CD8-positive, alpha-beta memory T cell (primary cell): ENCODE data around the gene CACNA1S. TPM values are rescaled to one million over a fixed set of nuclear protein-coding genes. Genes with fewer than 3 reads are reported as not detected.

Experiments
- CTCF ChIA-PET: fragments of 350-600 bp; sonication (Branson Sonifier 250); formaldehyde crosslinking; loops from one replicate; lab custom pipeline; 2021; ENCODE audit warnings: antibody characterized with exemption; lab: Charles Lee
- POLR2A ChIA-PET: fragments of 350-600 bp; sonication (Branson Sonifier 250); formaldehyde crosslinking; loops from one replicate; lab custom pipeline; 2021; ENCODE audit warnings: antibody characterized with exemption; lab: Charles Lee
- DNase-seq, 5 donors: peaks; one replicate each; pipeline versions ENCODE4 v3.0.0 to v3.0.0-alpha.2; 2020 to 2022; ENCODE audit warnings: mixed read lengths in 1 of 5
- H3K27ac ChIP-seq: one replicate; pipeline ENCODE4 v1.7.0; 2013; ENCODE audit warnings: low read depth, mild to moderate bottlenecking, low read length, moderate library complexity
- H3K27me3 ChIP-seq: 2 replicates; pipeline ENCODE4 v1.7.0; 2013; ENCODE audit warnings: low read length, mild to moderate bottlenecking; ENCODE audit not compliant: insufficient read depth, poor library complexity, severe bottlenecking
- H3K36me3 ChIP-seq: 2 replicates; pipeline ENCODE4 v1.7.0; 2013; ENCODE audit warnings: mild to moderate bottlenecking, low read length, moderate library complexity; ENCODE audit not compliant: insufficient read depth
- H3K4me1 ChIP-seq: 2 replicates; pipeline ENCODE4 v1.7.0; 2013; ENCODE audit warnings: mild to moderate bottlenecking, low read length, moderate library complexity; ENCODE audit not compliant: insufficient read depth
- H3K4me3 ChIP-seq: 2 replicates; pipeline ENCODE4 v1.7.0; 2013; ENCODE audit warnings: mild to moderate bottlenecking, low read length
- H3K9me3 ChIP-seq: 2 replicates; pipeline ENCODE4 v1.7.0; 2013; ENCODE audit warnings: mild to moderate bottlenecking, low read length
- H3K27ac Mint-ChIP-seq, 8 donors: one replicate each; pipeline ENCODE4 v1.8.0; 2020 to 2021; ENCODE audit warnings: mixed read lengths in 8 of 8, mild to moderate bottlenecking in 6 of 8, inconsistent platforms in 3 of 8, moderate library complexity in 3 of 8
- H3K27me3 Mint-ChIP-seq, 2 donors: one replicate each; pipeline ENCODE4 v1.8.0; 2020 to 2021; ENCODE audit warnings: mixed read lengths in 2 of 2, mild to moderate bottlenecking in 1 of 2, moderate library complexity in 1 of 2
- H3K36me3 Mint-ChIP-seq, 3 donors: one replicate each; pipeline ENCODE4 v1.8.0; 2020 to 2021; ENCODE audit warnings: mixed read lengths in 3 of 3, inconsistent platforms in 1 of 3, mild to moderate bottlenecking in 1 of 3
- H3K4me1 Mint-ChIP-seq, 3 donors: one replicate each; pipeline ENCODE4 v1.8.0; 2020 to 2021; ENCODE audit warnings: mixed read lengths in 3 of 3, inconsistent platforms in 1 of 3, mild to moderate bottlenecking in 1 of 3
- H3K4me3 Mint-ChIP-seq, 7 donors: one replicate each; pipeline ENCODE4 v1.8.0; 2020 to 2021; ENCODE audit warnings: mixed read lengths in 7 of 7, mild to moderate bottlenecking in 6 of 7, moderate library complexity in 4 of 7, inconsistent platforms in 2 of 7
- H3K9me3 Mint-ChIP-seq, 5 donors: one replicate each; pipeline ENCODE4 v1.8.0; 2020 to 2022; ENCODE audit warnings: mixed read lengths in 5 of 5, mild to moderate bottlenecking in 3 of 5, moderate library complexity in 2 of 5, inconsistent platforms in 1 of 5
- polyA plus RNA-seq: library from polyadenylated mRNA; unstranded; fragments of 300-500 nt; fragmentation: Illumina TruSeq; gene quantifications from one replicate; pipeline ENCODE4 v1.2.3, GENCODE V29; 2021
- total RNA-seq, 2 experiments: library from RNA; stranded (reverse); gene quantifications; one replicate each; pipeline ENCODE4 v1.2.3, GENCODE V29; 2021

CACNA1S gene
- total and polyA plus RNA-seq, 3 experiments from 2014 or later: not detected

GRCh38 chr1:201111672-201112071, 554 bp downstream of the CACNA1S start:
- peak in 1 of 5 donors; percentile 18 for DNase-seq
- CTCF ChIA-PET: interaction anchor here (1.2 kb wide), 2 partner anchors 8 to 11 kb away, joined by 3 read pairs; no protein-coding TSS in a partner anchor
- Histone ChIP-seq H3K9me3 (no peaks in the 10 kb centered on the region), H3K27me3 (no peaks in the 10 kb centered on the region), H3K4me1 (peaks cover 8% of the 10 kb centered on the region), H3K27ac (no peak overlapping the region), H3K36me3 (no peaks in the 10 kb centered on the region), H3K4me3 (no peak overlapping the region)
- POLR2A ChIA-PET: no interaction called here
- Mint-ChIP-seq H3K4me1 (peaks cover 7 to 22% (median 20%) of the 10 kb centered on the region in 3 donors), H3K27me3 (peaks cover 0 to 1% of the 10 kb centered on the region in 2 donors), H3K27ac (no peak overlapping the region), H3K36me3 (peaks cover 0 to 4% (median 0%) of the 10 kb centered on the region in 3 donors), H3K4me3 (no peak overlapping the region), H3K9me3 (no peaks in the 10 kb centered on the region)

- Histone ChIP-seq H3K27me3 (no peaks in the 10 kb centered on the region), H3K27ac (no peak overlapping the region), H3K4me3 (no peak overlapping the region), H3K4me1 (peaks cover 8% of the 10 kb centered on the region), H3K9me3 (no peaks in the 10 kb centered on the region), H3K36me3 (no peaks in the 10 kb centered on the region)
- H3K27ac Mint-ChIP-seq: peak overlapping the region in 1 of 8 donors; percentile 61
- peaks cover 7 to 20% (median 17%) of the 10 kb centered on the region in 3 donors for H3K4me1 Mint-ChIP-seq
- H3K36me3 Mint-ChIP-seq: peaks cover 0 to 4% (median 0%) of the 10 kb centered on the region in 3 donors
- H3K4me3 Mint-ChIP-seq: peak overlapping the region in 2 of 7 donors; percentile 0 to 4
- H3K9me3 Mint-ChIP-seq: no peaks in the 10 kb centered on the region
- ChIA-PET CTCF (interaction anchor here (1.2 kb wide), 2 partner anchors 8 to 10 kb away, joined by 3 read pairs; no protein-coding TSS in a partner anchor), POLR2A (no interaction called here)
- DNase-seq: peak in 1 of 5 donors; percentile 19
- peaks cover 0 to 1% of the 10 kb centered on the region in 2 donors for H3K27me3 Mint-ChIP-seq
Observed at GRCh38 chr1:201111156-201111555, 1.1 kb downstream of the CACNA1S start.

GRCh38 chr1:201110616-201111015, 1.6 kb downstream of the CACNA1S start:
- H3K27me3 ChIP-seq: no peaks in the 10 kb centered on the region
- no peaks in the 10 kb centered on the region for H3K9me3 ChIP-seq
- H3K27ac Mint-ChIP-seq: no peak overlapping the region
- peak in 1 of 5 donors; percentile 8 for DNase-seq
- no peak overlapping the region for H3K4me3 ChIP-seq
- H3K27ac ChIP-seq: no peak overlapping the region
- H3K36me3 Mint-ChIP-seq: peaks cover 0 to 4% (median 0%) of the 10 kb centered on the region in 3 donors
- no peaks in the 10 kb centered on the region for H3K9me3 Mint-ChIP-seq
- H3K4me1 Mint-ChIP-seq: peaks cover 4 to 16% (median 12%) of the 10 kb centered on the region in 3 donors
- peaks cover 0 to 1% of the 10 kb centered on the region in 2 donors for H3K27me3 Mint-ChIP-seq
- ChIA-PET CTCF (interaction anchor here (1.2 kb wide), 2 partner anchors 9 to 10 kb away, joined by 3 read pairs; no protein-coding TSS in a partner anchor), POLR2A (no interaction called here)
- no peaks in the 10 kb centered on the region for H3K36me3 ChIP-seq
- H3K4me3 Mint-ChIP-seq: no peak overlapping the region
- peaks cover 8% of the 10 kb centered on the region for H3K4me1 ChIP-seq

- no peak overlapping the region for H3K4me3 Mint-ChIP-seq
- no peaks in the 10 kb centered on the region for H3K36me3 ChIP-seq
- ChIA-PET POLR2A (no interaction called here), CTCF (no interaction called here)
- peaks cover 0 to 4% (median 0%) of the 10 kb centered on the region in 3 donors for H3K36me3 Mint-ChIP-seq
- no peaks in the 10 kb centered on the region for H3K27me3 ChIP-seq
- DNase-seq: peak in 1 of 5 donors; percentile 45
- no peak overlapping the region for H3K27ac ChIP-seq
- peaks cover 4% of the 10 kb centered on the region for H3K4me1 ChIP-seq
- H3K27ac Mint-ChIP-seq: no peak overlapping the region
- no peaks in the 10 kb centered on the region for H3K27me3 Mint-ChIP-seq
- H3K9me3 ChIP-seq: no peaks in the 10 kb centered on the region
- no peak overlapping the region for H3K4me3 ChIP-seq
- H3K4me1 Mint-ChIP-seq: peaks cover 4 to 14% (median 9%) of the 10 kb centered on the region in 3 donors
- H3K9me3 Mint-ChIP-seq: no peaks in the 10 kb centered on the region
Observed at GRCh38 chr1:201110138-201110537, 2.1 kb downstream of the CACNA1S start.

- Mint-ChIP-seq H3K27ac (no peak overlapping the region), H3K9me3 (no peaks in the 10 kb centered on the region), H3K4me1 (peaks cover 2 to 14% (median 6%) of the 10 kb centered on the region in 3 donors), H3K4me3 (no peak overlapping the region), H3K36me3 (peaks cover 0 to 4% (median 0%) of the 10 kb centered on the region in 3 donors), H3K27me3 (no peaks in the 10 kb centered on the region)
- Histone ChIP-seq H3K36me3 (no peaks in the 10 kb centered on the region), H3K27me3 (no peaks in the 10 kb centered on the region), H3K27ac (no peak overlapping the region), H3K4me3 (no peak overlapping the region), H3K4me1 (peaks cover 3% of the 10 kb centered on the region), H3K9me3 (no peaks in the 10 kb centered on the region)
- POLR2A ChIA-PET: no interaction called here
- DNase-seq: no peak
- CTCF ChIA-PET: interaction anchor here (1.7 kb wide), 1 partner anchor 11 kb away, joined by 4 read pairs; no protein-coding TSS in a partner anchor
Observed at GRCh38 chr1:201109651-201110050, 2.6 kb downstream of the CACNA1S start.

- no peak overlapping the region for H3K27ac Mint-ChIP-seq
- peak in 1 of 5 donors; percentile 12 for DNase-seq
- H3K36me3 Mint-ChIP-seq: no peaks in the 10 kb centered on the region
- H3K4me3 ChIP-seq: no peak overlapping the region
- H3K4me1 Mint-ChIP-seq: peaks cover 0 to 7% (median 0%) of the 10 kb centered on the region in 3 donors
- no peaks in the 10 kb centered on the region for H3K36me3 ChIP-seq
- H3K4me1 ChIP-seq: peaks cover under 1% of the 10 kb centered on the region
- no peaks in the 10 kb centered on the region for H3K27me3 Mint-ChIP-seq
- ChIA-PET CTCF (interaction anchor here (1.7 kb wide), 1 partner anchor 10 kb away, joined by 4 read pairs; no protein-coding TSS in a partner anchor), POLR2A (no interaction called here)
- no peaks in the 10 kb centered on the region for H3K9me3 ChIP-seq
- H3K9me3 Mint-ChIP-seq: no peaks in the 10 kb centered on the region
- H3K27me3 ChIP-seq: no peaks in the 10 kb centered on the region
- no peak overlapping the region for H3K4me3 Mint-ChIP-seq
- H3K27ac ChIP-seq: no peak overlapping the region
Observed at GRCh38 chr1:201108614-201109013, 3.6 kb downstream of the CACNA1S start.

GRCh38 chr1:201105688-201106087, 6.5 kb downstream of the CACNA1S start:
- Mint-ChIP-seq H3K27ac (peak overlapping the region in 1 of 8 donors; percentile 52), H3K27me3 (peaks cover 0 to 5% of the 10 kb centered on the region in 2 donors), H3K4me3 (no peak overlapping the region), H3K9me3 (no peaks in the 10 kb centered on the region), H3K4me1 (no peaks in the 10 kb centered on the region), H3K36me3 (no peaks in the 10 kb centered on the region)
- no peak overlapping the region for H3K4me3 ChIP-seq
- H3K27ac ChIP-seq: no peak overlapping the region
- no peak for DNase-seq
- no peaks in the 10 kb centered on the region for H3K36me3 ChIP-seq
- POLR2A ChIA-PET: no interaction called here
- H3K9me3 ChIP-seq: no peaks in the 10 kb centered on the region
- no peaks in the 10 kb centered on the region for H3K27me3 ChIP-seq
- CTCF ChIA-PET: no interaction called here
- no peaks in the 10 kb centered on the region for H3K4me1 ChIP-seq

GRCh38 chr1:201104141-201104540, 8.1 kb downstream of the CACNA1S start:
- H3K4me1 ChIP-seq: no peaks in the 10 kb centered on the region
- no peaks in the 10 kb centered on the region for H3K36me3 ChIP-seq
- no peaks in the 10 kb centered on the region for H3K9me3 ChIP-seq
- H3K27ac ChIP-seq: no peak overlapping the region
- POLR2A ChIA-PET: no interaction called here
- no peak for DNase-seq
- peak overlapping the region in 1 of 8 donors; percentile 40 for H3K27ac Mint-ChIP-seq
- CTCF ChIA-PET: no interaction called here
- H3K27me3 Mint-ChIP-seq: peaks cover 0 to 5% of the 10 kb centered on the region in 2 donors
- H3K4me1 Mint-ChIP-seq: no peaks in the 10 kb centered on the region
- H3K4me3 ChIP-seq: no peak overlapping the region
- H3K4me3 Mint-ChIP-seq: no peak overlapping the region
- no peaks in the 10 kb centered on the region for H3K27me3 ChIP-seq
- H3K36me3 Mint-ChIP-seq: no peaks in the 10 kb centered on the region
- no peaks in the 10 kb centered on the region for H3K9me3 Mint-ChIP-seq
